NCI-H2227 (cell line): ENCODE measurements around the gene HEXIM1.

ENCODE experiments used
- DNase-seq: peaks from one replicate; lab custom pipeline; 2025; ENCODE audit not compliant: unreplicated experiment; lab: John Stamatoyannopoulos, UW

HEXIM1 gene

GRCh38 chr17:45128989-45129388 is 19.3 kb upstream of the HEXIM1 start:
- no peak for DNase-seq

GRCh38 chr17:45129426-45129939 is 18.8 kb upstream of the HEXIM1 start:
- peak; percentile 32 for DNase-seq

- DNase-seq: no peak
Observed at GRCh38 chr17:45129940-45130680, 18.2 kb upstream of the HEXIM1 start.

- DNase-seq: no peak
Observed at GRCh38 chr17:45130681-45131615, 17.3 kb upstream of the HEXIM1 start.

GRCh38 chr17:45131616-45132319 is 16.5 kb upstream of the HEXIM1 start:
- peak; percentile 81 for DNase-seq

GRCh38 chr17:45132320-45132571 is 16.0 kb upstream of the HEXIM1 start, which contains the start of gene PLCD3:
PLCD3 (minus strand) TSS chr17:45132515; CDS start chr17:45132410, 105 bp downstream.
- no peak for DNase-seq

- DNase-seq: peak; percentile 82
Observed at GRCh38 chr17:45132572-45133463, 15.5 kb upstream of the HEXIM1 start.

GRCh38 chr17:45135192-45135977 is 12.9 kb upstream of the HEXIM1 start, which contains the start of gene ACBD4:
ACBD4 (plus strand) TSS chr17:45135687; CDS start chr17:45136145, 458 bp downstream.
- peak; percentile 98 for DNase-seq

- no peak for DNase-seq
Observed at GRCh38 chr17:45135978-45136791, 12.1 kb upstream of the HEXIM1 start.

GRCh38 chr17:45136846-45137560 is 11.3 kb upstream of the HEXIM1 start:
- DNase-seq: no peak

GRCh38 chr17:45137561-45138305 is 10.5 kb upstream of the HEXIM1 start:
- no peak for DNase-seq

GRCh38 chr17:45138911-45139532 is 9.3 kb upstream of the HEXIM1 start:
- DNase-seq: peak; percentile 41

GRCh38 chr17:45139533-45139920 is 8.7 kb upstream of the HEXIM1 start:
- DNase-seq: no peak

GRCh38 chr17:45143094-45143670 is 5.1 kb upstream of the HEXIM1 start:
- no peak for DNase-seq

GRCh38 chr17:45143767-45144198 is 4.5 kb upstream of the HEXIM1 start:
- no peak for DNase-seq
